ENCODE data around the gene LRRC73. TPM values are rescaled to one million over a fixed set of nuclear protein-coding genes. Genes with fewer than 3 reads are reported as not detected.

The LRRC73 gene
- total and polyA plus RNA-seq, 9 of the 15 experiments (the other 6 are each of a cell fraction or from before 2014, with no cell fraction given): 0.07 to 0.55 (median 0.16) TPM; not detected in 3

GRCh38 chr6:43541774-43542471, 31.8 kb upstream of the LRRC73 start:
- no peaks in the 10 kb centered on the region for H3K9me1 ChIP-seq (ENCODE audit: control insufficient read depth, insufficient read depth, low read length)
- no peaks in the 10 kb centered on the region for H3K9me3 ChIP-seq (replicated peaks; ENCODE audit: control insufficient read depth, insufficient read depth, low read depth, low read length)
- H3K4me1 ChIP-seq (replicated peaks in 1 of 2; ENCODE audit: control insufficient read depth in 2 of 2, insufficient read depth in 2 of 2, low read length in 2 of 2): no peaks in the 10 kb centered on the region
- peaks cover 92% of the 10 kb centered on the region for H3K36me3 ChIP-seq (ENCODE audit: control insufficient read depth, insufficient read depth, low read length)
- WGBS (ENCODE audit: insufficient coverage, low coverage, missing lambda C conversion rate): 96% methylated on average over 8 of the region's 8 CpGs
- no peak overlapping the region for H3K4me3 ChIP-seq
- no peak overlapping the region for H3K27ac ChIP-seq (ENCODE audit: extremely low read depth, low read depth, low read length)
- no peak overlapping the region for H2AFZ ChIP-seq (ENCODE audit: low read depth, low read length)
- no peaks in the 10 kb centered on the region for H4K20me1 ChIP-seq (replicated peaks; ENCODE audit: control insufficient read depth, insufficient read depth, low read length)
- TF ChIP-seq ZZZ3 (IDR thresholded peaks at IDR 0.05): 0 out of 2 replicates have a peak, but pooled peaks have one; percentile 8
- no peak for TF ChIP-seq MCM3 (IDR thresholded peaks at IDR 0.05)
- no peak for TF ChIP-seq NCOR1 (IDR thresholded peaks at IDR 0.05)
- no peak for TF ChIP-seq ETV6 (IDR thresholded peaks at IDR 0.05; ENCODE audit: borderline replicate concordance in 1 of 2, low read depth in 2 of 2, low read length in 1 of 2)
- no peak for TF ChIP-seq ETV6 (CRISPR knock-in tag; IDR thresholded peaks at IDR 0.05; ENCODE audit: borderline replicate concordance)
- no peak for DNase-seq (ENCODE audit: extremely low read depth in 1 of 4, low spot score in 3 of 4)
- no peaks in the 10 kb centered on the region for H3K27me3 ChIP-seq (ENCODE audit: control insufficient read depth in 2 of 2, insufficient read depth in 2 of 2, low read length in 2 of 2)
- BruUV-seq (replicated peaks): no TSS peak
- ATAC-seq: no peak
- H3K79me2 ChIP-seq (ENCODE audit: control insufficient read depth, insufficient read depth, low read length): 0 out of 3 replicates have a peak, but pooled peaks cover 2% of the 10 kb centered on the region
- no peak for FAIRE-seq
- intact Hi-C loops (cut with micrococcal nuclease) (no loop called here), in situ Hi-C loops (cut with MboI) (no loop called here)
- H3K4me2 ChIP-seq (ENCODE audit: insufficient read depth, low read length): no peak overlapping the region
- H3K9ac ChIP-seq (ENCODE audit: insufficient read depth in 1 of 2, low read depth in 2 of 2, low read length in 2 of 2): no peak overlapping the region
- CTCF ChIA-PET (ENCODE audit: low intra/inter-chr PET ratio): no interaction called here
- POLR2A ChIA-PET: interaction anchor here (0.8 to 3.9 kb wide), 5 partner anchors 9 to 523 kb away, joined by 3 to 14 read pairs (median 4); partner anchors contain the start of gene LRRC73

DNA sequence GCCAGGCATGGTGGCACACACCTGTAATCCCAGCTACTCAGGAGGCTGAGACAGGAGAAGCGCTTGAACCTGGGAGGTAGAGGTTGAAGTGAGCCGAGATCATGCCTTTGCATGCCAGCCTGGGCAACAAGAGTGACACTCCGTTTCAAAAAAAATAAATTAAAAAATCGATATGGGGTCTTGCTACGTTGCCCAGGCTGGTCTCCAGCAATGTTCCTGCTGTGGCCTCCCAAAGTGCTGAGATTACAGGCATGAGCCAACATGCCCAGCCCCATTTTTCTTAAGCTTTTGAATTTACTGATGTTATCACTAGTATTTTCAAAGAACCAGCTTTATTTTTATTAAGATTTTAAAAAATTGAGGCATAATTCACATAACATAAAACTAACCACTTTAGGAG, 30.4 kb upstream of the LRRC73 start:
- ATAC-seq: no peak
- Histone ChIP-seq H3K79me2 (ENCODE audit: control insufficient read depth, insufficient read depth, low read length) (0 out of 3 replicates have a peak, but pooled peaks cover 2% of the 10 kb centered on the region), H3K9me3 (replicated peaks; ENCODE audit: control insufficient read depth, insufficient read depth, low read depth, low read length) (no peaks in the 10 kb centered on the region), H3K9ac (ENCODE audit: insufficient read depth in 1 of 2, low read depth in 2 of 2, low read length in 2 of 2) (no peak overlapping the region), H3K4me2 (ENCODE audit: insufficient read depth, low read length) (no peak overlapping the region), H3K36me3 (ENCODE audit: control insufficient read depth, insufficient read depth, low read length) (peaks cover 87% of the 10 kb centered on the region), H2AFZ (ENCODE audit: low read depth, low read length) (no peak overlapping the region), H3K4me1 (replicated peaks in 1 of 2; ENCODE audit: control insufficient read depth in 2 of 2, insufficient read depth in 2 of 2, low read length in 2 of 2) (no peaks in the 10 kb centered on the region), H3K9me1 (ENCODE audit: control insufficient read depth, insufficient read depth, low read length) (no peaks in the 10 kb centered on the region), H3K27ac (ENCODE audit: extremely low read depth, low read depth, low read length) (no peak overlapping the region), H3K4me3 (no peak overlapping the region), H4K20me1 (replicated peaks; ENCODE audit: control insufficient read depth, insufficient read depth, low read length) (no peaks in the 10 kb centered on the region), H3K27me3 (ENCODE audit: control insufficient read depth in 2 of 2, insufficient read depth in 2 of 2, low read length in 2 of 2) (no peaks in the 10 kb centered on the region)
- 98% methylated on average over 5 of the region's 5 CpGs for WGBS (ENCODE audit: insufficient coverage, low coverage, missing lambda C conversion rate)
- ChIA-PET POLR2A (interaction anchor here (0.6 to 1.9 kb wide), 3 partner anchors 15 to 79 kb away, joined by 3 to 6 read pairs (median 4); no protein-coding TSS in a partner anchor), CTCF (ENCODE audit: low intra/inter-chr PET ratio) (no interaction called here)
- DNase-seq (ENCODE audit: extremely low read depth in 1 of 4, low spot score in 3 of 4): no peak
- in situ Hi-C loops (cut with MboI) (no loop called here), intact Hi-C loops (cut with micrococcal nuclease) (no loop called here)
- no peak for FAIRE-seq
- BruUV-seq (replicated peaks): no TSS peak
- peak; percentile 79 for TF ChIP-seq RBM25 (IDR thresholded peaks at IDR 0.05; ENCODE audit: low read depth, low read length, severe bottlenecking)
- TF ChIP-seq RBFOX2 (IDR thresholded peaks at IDR 0.05; ENCODE audit: low read depth, low read length): 0 out of 2 replicates have a peak, but pooled peaks have one; percentile 28
- TF ChIP-seq POLR2AphosphoS2 (IDR thresholded peaks at IDR 0.05; ENCODE audit: low read length): no peak
- no peak for TF ChIP-seq CBFA2T2 (conservative IDR thresholded peaks at IDR 0.05)
- TF ChIP-seq STAT5B (CRISPR knock-in tag; IDR thresholded peaks at IDR 0.05): no peak
- peak; percentile 91 for TF ChIP-seq ZNF121 (CRISPR knock-in tag; conservative IDR thresholded peaks at IDR 0.05)

Data from K562 (cell line).